HL-60 (cell line): ENCODE measurements around the gene CD63.

Source experiments
- CTCF ChIP-seq: IDR thresholded peaks from one replicate; pipeline ENCODE4 v1.5.1; 2011; ENCODE audit warnings: low read length, control low read depth, inconsistent platforms; ENCODE audit not compliant: insufficient read depth
- GABPA ChIP-seq: IDR thresholded peaks from 2 replicates; pipeline ENCODE4 v1.6.1; 2012; ENCODE audit warnings: low read depth
- POLR2AphosphoS5 ChIP-seq: IDR thresholded peaks from 2 replicates; pipeline ENCODE4 v1.6.1; 2012; ENCODE audit warnings: low read depth
- SPI1 ChIP-seq: IDR thresholded peaks from 2 replicates; pipeline ENCODE4 v1.6.1; 2012; ENCODE audit warnings: low read depth, mild to moderate bottlenecking, borderline replicate concordance

- no peak for TF ChIP-seq CTCF
- no peak for TF ChIP-seq SPI1
- no peak for TF ChIP-seq GABPA
- TF ChIP-seq POLR2AphosphoS5, result no peak
Measured at GRCh38 chr12:55732288-55732687, 3.5 kb upstream of the CD63 start.
